GM23248 (cell line): ENCODE results near the gene P2RX7.

ENCODE experiments used
- EZH2 ChIP-seq: fragments of 200-600 bp; sonication (generic); IDR thresholded peaks from 2 replicates; pipeline ENCODE4 v1.6.1; 2018; ENCODE audit warnings: antibody characterized with exemption, mild to moderate bottlenecking; ENCODE audit not compliant: insufficient read depth, poor library complexity, severe bottlenecking
- EZH2phosphoT487 ChIP-seq: fragments of 200-600 bp; sonication (generic); IDR thresholded peaks from 2 replicates; pipeline ENCODE4 v1.6.1; 2018; ENCODE audit warnings: antibody characterized with exemption, moderate library complexity, mild to moderate bottlenecking, low read depth; ENCODE audit not compliant: insufficient read depth

GRCh38 chr12:121089031-121089812 is 43.5 kb upstream of the P2RX7 start:
- no peak for TF ChIP-seq EZH2phosphoT487
- no peak for TF ChIP-seq EZH2
